ENCODE measurements around the gene ZNF775.

ZNF775 gene

GRCh38 chr7:150372271-150373048 lies 6.7 kb upstream of the ZNF775 start:
- DNase-seq (ENCODE audit: low read depth): no peak
- TF ChIP-seq CTCF (IDR thresholded peaks at IDR 0.05; ENCODE audit: low read length, missing control alignments): no peak
- no peak overlapping the region for H3K4me3 ChIP-seq (replicated peaks; ENCODE audit: low read depth, low read length)

- DNase-seq (ENCODE audit: low read depth): no peak
- no peak overlapping the region for H3K4me3 ChIP-seq (replicated peaks; ENCODE audit: low read depth, low read length)
- no peak for TF ChIP-seq CTCF (IDR thresholded peaks at IDR 0.05; ENCODE audit: low read length, missing control alignments)
Measured at GRCh38 chr7:150373049-150373801, 5.9 kb upstream of the ZNF775 start.

GRCh38 chr7:150374026-150374425 lies 5.1 kb upstream of the ZNF775 start:
- H3K4me3 ChIP-seq (replicated peaks; ENCODE audit: low read depth, low read length): no peak overlapping the region
- no peak for DNase-seq (ENCODE audit: low read depth)
- TF ChIP-seq CTCF (IDR thresholded peaks at IDR 0.05; ENCODE audit: low read length, missing control alignments): no peak

- no peak overlapping the region for H3K4me3 ChIP-seq (replicated peaks; ENCODE audit: low read depth, low read length)
- no peak for DNase-seq (ENCODE audit: low read depth)
- no peak for TF ChIP-seq CTCF (IDR thresholded peaks at IDR 0.05; ENCODE audit: low read length, missing control alignments)
Measured at GRCh38 chr7:150374472-150374871, 4.7 kb upstream of the ZNF775 start.

- no peak for DNase-seq (ENCODE audit: low read depth)
- H3K4me3 ChIP-seq (replicated peaks; ENCODE audit: low read depth, low read length): no peak overlapping the region
- TF ChIP-seq CTCF (IDR thresholded peaks at IDR 0.05; ENCODE audit: low read length, missing control alignments): no peak
Measured at GRCh38 chr7:150375662-150376521, 3.2 kb upstream of the ZNF775 start.

GRCh38 chr7:150376560-150376959 lies 2.6 kb upstream of the ZNF775 start:
- DNase-seq (ENCODE audit: low read depth): no peak
- TF ChIP-seq CTCF (IDR thresholded peaks at IDR 0.05; ENCODE audit: low read length, missing control alignments): no peak
- no peak overlapping the region for H3K4me3 ChIP-seq (replicated peaks; ENCODE audit: low read depth, low read length)
